Large intestine (tissue), 3 donors: ENCODE data around the gene IARS2. TPM values are rescaled to one million over a fixed set of nuclear protein-coding genes. Genes with fewer than 3 reads are reported as not detected.
"Not testable (repeated sequence)": the region's sequence is repeated elsewhere in the genome, so short reads cannot be mapped to it uniquely, and the experiment has no call there.

ENCODE experiments used
- DNase-seq, 2 donors: peaks; one replicate each; pipeline versions ENCODE4 v3.0.0 to v3.0.0-alpha.2; 2013
- H3K27ac ChIP-seq: one replicate; pipeline ENCODE4 v1.5.1; 2013; ENCODE audit warnings: low read length
- H3K27me3 ChIP-seq: 2 replicates; pipeline ENCODE4 v1.6.1; 2013; ENCODE audit warnings: low read length; ENCODE audit not compliant: control insufficient read depth, insufficient read depth
- H3K36me3 ChIP-seq: 2 replicates; pipeline ENCODE4 v1.6.1; 2013; ENCODE audit warnings: low read length; ENCODE audit not compliant: control insufficient read depth, insufficient read depth
- H3K4me1 ChIP-seq: one replicate; pipeline ENCODE4 v1.6.1; 2013; ENCODE audit warnings: low read length; ENCODE audit not compliant: control insufficient read depth, insufficient read depth
- H3K4me3 ChIP-seq: one replicate; pipeline ENCODE4 v1.5.1; 2013; ENCODE audit warnings: low read length
- H3K9me3 ChIP-seq: one replicate; pipeline ENCODE4 v1.6.1; 2013; ENCODE audit warnings: mild to moderate bottlenecking, low read depth, low read length, moderate library complexity; ENCODE audit not compliant: control insufficient read depth
- WGBS: methylation state at CpG from one replicate; pipeline ENCODE4 v1.1.5; 2013; ENCODE audit warnings: low lambda C conversion rate; ENCODE audit not compliant: insufficient coverage; 5-methylcytosine and 5-hydroxymethylcytosine counted together
- polyA plus RNA-seq: library from polyadenylated mRNA; unstranded; fragments of 120-200 nt; gene quantifications from one replicate; pipeline ENCODE4 v1.2.1, GENCODE V29; 2013

IARS2 gene
- polyA plus RNA-seq, 1 donor: 75.9 TPM

DNA sequence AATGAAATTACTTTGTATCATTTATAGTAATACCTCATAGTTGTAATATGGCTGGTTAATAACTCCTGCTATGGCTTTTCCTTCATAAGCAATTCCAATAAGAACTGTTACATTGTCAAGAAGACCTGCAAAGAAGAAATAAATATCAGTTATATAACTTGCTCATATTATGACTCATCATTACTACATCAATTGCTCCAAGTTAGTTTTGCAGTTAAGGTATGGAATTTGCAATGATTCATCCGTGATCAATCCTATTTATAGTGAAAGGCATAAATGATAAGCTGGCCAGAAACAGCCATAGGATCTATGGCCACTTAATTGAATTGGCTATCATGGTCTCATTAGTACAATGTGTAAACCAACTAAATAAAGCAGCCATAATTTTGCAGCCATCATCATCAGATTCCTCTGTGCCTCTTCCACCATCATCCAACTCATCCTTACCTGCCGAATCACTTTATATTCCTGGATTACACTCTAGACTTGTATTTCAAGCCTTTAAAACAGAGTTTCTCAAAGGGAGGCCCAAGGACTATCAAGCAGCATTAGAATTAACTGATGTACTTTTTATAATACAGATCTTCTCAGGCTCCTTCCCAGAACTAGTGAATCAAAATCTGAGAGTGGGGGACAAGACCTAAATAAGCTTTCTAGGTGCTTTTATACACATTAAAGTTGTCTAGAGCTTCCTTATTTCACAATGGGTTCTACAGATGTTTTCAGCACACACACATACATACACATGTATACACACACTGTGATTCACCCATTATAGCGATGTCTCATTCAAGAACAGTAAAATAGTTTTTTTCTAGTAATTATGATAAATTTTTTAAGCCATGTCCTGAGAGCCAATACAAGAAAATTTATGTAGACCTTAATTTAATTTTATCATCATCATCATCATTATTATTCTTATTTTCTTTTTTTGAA is 26.4 kb upstream of the IARS2 start:
- Histone ChIP-seq H3K27ac (no peak overlapping the region), H3K4me1 (no peaks in the 10 kb centered on the region), H3K9me3 (no peaks in the 10 kb centered on the region), H3K36me3 (peaks cover 50% of the 10 kb centered on the region), H3K4me3 (no peak overlapping the region), H3K27me3 (no peaks in the 10 kb centered on the region)
- WGBS: no CpG with 5 or more reads among the region's 3 CpGs
- DNase-seq: no peak

DNA sequence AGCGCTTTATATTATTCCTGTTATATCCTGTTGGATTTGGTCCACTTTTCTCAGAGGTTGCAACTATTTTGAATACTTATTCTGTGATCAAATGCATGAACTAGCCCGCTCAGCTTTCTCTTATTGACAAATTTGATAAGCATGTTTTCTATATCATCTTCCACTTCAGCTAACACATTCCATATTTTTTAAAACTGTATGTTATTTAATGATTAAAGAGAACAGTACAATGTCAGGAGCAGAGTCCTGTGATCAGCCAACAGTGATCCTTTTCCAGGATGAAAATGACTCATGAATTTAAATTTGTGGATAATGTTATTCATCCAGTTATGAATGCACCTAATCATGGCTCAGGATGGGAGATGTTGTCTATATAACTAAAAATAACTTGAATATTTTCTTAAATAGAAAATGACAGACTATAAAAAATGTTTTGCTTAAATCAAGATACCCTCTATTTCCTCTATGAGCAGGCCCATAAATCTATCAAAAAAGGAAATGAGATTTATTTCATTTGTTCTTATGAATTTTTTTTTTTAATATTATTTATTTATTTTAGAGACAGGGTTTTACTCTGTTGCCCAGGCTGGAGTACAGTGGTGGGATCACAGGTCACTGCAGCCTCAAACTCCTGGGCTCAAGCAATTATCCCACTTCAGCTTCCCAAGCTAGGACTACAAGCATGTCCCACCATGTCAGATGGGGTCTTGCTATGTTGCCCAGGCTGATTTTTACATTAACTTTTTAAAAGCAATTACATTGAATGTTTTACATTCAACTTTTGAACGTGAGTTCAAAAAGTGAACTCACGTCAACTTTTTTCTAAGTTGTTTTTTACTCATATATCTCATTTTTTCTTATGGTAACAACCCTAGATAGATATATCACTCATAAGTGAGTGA is 16.8 kb upstream of the IARS2 start:
- H3K4me1 ChIP-seq: no peaks in the 10 kb centered on the region
- no peaks in the 10 kb centered on the region for H3K27me3 ChIP-seq
- peaks cover 12% of the 10 kb centered on the region for H3K36me3 ChIP-seq
- no peak overlapping the region for H3K27ac ChIP-seq
- no peak overlapping the region for H3K4me3 ChIP-seq
- WGBS: 100% methylated on average over 4 of the region's 4 CpGs
- H3K9me3 ChIP-seq: no peaks in the 10 kb centered on the region
- no peak for DNase-seq

DNA sequence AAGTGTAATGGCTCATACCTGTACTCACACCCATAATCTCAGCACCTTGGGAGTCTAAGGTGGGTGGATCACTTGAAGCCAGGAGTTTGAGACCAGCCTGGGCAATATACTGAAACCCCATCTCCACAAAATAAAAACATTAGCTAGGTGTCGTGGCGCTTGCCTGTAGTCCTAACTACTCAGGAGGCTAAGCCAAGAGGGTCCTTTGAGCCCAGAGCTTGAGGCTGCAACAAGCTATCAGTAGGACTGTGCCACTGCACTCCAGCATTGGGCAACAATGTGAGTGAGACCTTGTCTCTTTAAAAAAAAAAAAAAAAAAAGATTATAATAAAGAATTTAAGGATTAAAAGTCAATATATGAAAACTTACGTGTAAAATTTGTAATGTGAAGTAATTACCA is 16.0 kb upstream of the IARS2 start:
- DNase-seq: no peak
- WGBS: 100% methylated on average over 2 of the region's 3 CpGs
- no peaks in the 10 kb centered on the region for H3K4me1 ChIP-seq
- no peaks in the 10 kb centered on the region for H3K9me3 ChIP-seq
- H3K27ac ChIP-seq: no peak overlapping the region
- no peaks in the 10 kb centered on the region for H3K27me3 ChIP-seq
- peaks cover 5% of the 10 kb centered on the region for H3K36me3 ChIP-seq
- no peak overlapping the region for H3K4me3 ChIP-seq

DNA sequence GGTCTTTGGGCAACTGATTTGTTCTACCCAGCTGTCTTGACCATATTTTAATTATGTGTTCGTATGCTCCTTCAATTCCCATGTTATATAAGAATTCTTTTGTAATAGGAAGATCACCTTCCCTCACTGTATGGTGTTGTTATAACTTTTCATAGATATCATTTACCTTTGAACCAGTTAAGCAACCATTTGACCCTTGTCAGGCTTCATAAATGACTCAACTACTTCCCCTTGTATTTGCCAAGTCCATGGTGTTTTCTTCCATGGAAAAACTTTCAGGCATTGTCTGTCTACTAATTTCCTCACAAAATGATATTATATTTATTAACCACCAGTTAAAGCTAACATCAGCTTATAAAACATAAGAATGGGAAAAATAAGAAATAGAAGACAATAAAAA is 9.5 kb upstream of the IARS2 start:
- no peak overlapping the region for H3K4me3 ChIP-seq
- H3K27ac ChIP-seq: peak overlapping the region; percentile 80
- no CpG with 5 or more reads among the region's 1 CpG for WGBS
- H3K27me3 ChIP-seq: no peaks in the 10 kb centered on the region
- peak; percentile 45 to 76 for DNase-seq
- H3K36me3 ChIP-seq: no peaks in the 10 kb centered on the region
- H3K9me3 ChIP-seq: no peaks in the 10 kb centered on the region
- peaks cover 4% of the 10 kb centered on the region for H3K4me1 ChIP-seq

DNA sequence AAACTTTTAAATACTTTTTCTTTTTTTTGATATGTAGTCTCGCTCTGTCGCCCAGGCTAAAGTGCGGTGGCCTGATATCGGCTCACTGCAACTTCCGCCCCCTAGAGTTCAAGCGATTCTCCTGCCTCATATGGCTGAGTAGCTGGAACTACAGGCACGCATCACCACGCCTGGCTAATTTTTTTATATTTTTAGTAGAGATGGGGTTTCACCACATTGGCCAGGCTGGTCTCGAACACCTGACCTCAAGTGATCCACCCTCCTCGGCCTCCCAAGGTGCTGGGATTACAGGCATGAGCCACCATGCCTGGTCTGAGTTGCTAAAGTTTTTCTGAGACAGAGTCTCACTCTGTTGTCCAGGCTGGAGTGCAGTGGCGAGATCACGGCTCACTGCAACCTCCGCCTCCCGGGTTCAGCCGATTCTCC is 7.7 kb upstream of the IARS2 start:
- not testable (repeated sequence) for H3K4me3 ChIP-seq, H3K36me3 ChIP-seq, DNase-seq, H3K27ac ChIP-seq, H3K27me3 ChIP-seq, H3K9me3 ChIP-seq, H3K4me1 ChIP-seq
- WGBS: 100% methylated on average over 3 of the region's 15 CpGs

DNA sequence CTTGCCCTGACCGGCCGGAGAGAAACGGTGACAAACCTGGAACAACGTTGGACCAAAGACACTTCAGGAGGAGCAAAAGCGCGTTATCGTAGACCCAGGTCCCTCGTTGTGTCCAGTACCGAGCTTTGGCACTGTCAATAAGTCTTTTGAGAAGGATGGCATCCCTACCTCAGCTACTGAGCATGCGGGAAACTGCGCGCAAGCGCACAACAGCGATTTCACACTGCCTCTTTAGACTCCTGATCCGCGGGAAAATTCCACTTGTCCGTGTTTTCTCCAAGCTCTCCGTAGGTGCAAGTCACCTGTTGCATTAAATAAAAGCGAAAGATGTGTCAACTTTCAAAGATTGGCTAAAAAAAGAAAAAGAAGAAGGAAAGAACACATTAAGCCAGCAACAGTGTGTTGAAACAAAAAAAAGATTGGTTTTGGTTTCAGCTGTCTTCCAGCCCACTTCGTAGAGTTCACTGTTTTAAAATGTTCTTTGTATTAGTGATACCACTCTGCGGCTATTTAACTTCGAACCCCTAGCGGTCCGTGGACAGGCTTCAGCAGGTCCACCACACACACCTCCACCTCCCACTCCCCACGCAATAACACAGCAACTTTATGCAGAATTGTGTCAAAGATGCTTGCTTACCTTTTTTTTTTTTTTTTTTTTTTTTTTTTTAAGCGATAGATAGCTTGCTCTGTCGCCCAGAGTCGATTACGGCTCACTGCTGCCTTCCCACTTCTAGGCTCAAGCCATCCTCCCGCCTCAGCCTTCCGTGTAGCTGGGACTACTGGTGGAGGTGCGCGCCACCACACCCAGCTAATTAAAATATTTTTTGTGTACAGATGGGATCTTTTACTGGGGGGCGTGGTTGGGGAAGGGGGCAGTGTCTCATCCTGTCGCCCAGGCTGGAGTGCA is 4.0 kb upstream of the IARS2 start, which contains the start of gene BPNT1:
Gene BPNT1, minus strand, starts transcription at position 139 of the 907 bp plus-strand sequence. CDS start 9,942 bp downstream, outside the sequence.
- Histone ChIP-seq H3K36me3 (no peaks in the 10 kb centered on the region), H3K4me1 (peaks cover 6% of the 10 kb centered on the region), H3K9me3 (no peaks in the 10 kb centered on the region), H3K27ac (peak within 1 kb of the TSS; percentile 84), H3K4me3 (peak within 1 kb of the TSS; percentile 75), H3K27me3 (no peaks in the 10 kb centered on the region)
- 0% methylated on average over 5 of the region's 35 CpGs for WGBS
- peak; percentile 97 to 99 for DNase-seq

DNA sequence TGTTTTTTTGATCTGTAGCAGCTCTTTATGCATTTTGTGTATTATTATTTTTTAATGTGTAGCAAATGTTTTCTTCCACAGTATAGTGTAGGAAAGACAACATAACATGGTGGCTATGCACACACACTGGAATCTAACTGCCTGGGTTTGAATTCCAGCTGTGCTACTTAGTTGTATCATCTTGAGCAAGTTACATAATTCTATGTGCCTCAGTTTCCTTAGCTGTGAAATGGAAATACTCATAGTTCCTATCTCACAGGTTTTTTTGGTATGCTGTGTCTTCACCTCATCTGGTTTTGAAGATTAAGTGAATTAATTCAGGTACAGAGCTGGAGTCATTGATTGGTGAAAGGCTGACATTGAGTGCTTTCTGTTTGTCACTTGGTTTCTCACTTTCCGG is 1.2 kb upstream of the IARS2 start:
- 88% methylated on average over 1 of the region's 1 CpG for WGBS
- no peak for DNase-seq
- H3K27ac ChIP-seq: no peak overlapping the region
- H3K4me3 ChIP-seq: no peak overlapping the region
- no peaks in the 10 kb centered on the region for H3K9me3 ChIP-seq
- peaks cover 5% of the 10 kb centered on the region for H3K4me1 ChIP-seq
- peaks cover 8% of the 10 kb centered on the region for H3K36me3 ChIP-seq
- no peaks in the 10 kb centered on the region for H3K27me3 ChIP-seq

DNA sequence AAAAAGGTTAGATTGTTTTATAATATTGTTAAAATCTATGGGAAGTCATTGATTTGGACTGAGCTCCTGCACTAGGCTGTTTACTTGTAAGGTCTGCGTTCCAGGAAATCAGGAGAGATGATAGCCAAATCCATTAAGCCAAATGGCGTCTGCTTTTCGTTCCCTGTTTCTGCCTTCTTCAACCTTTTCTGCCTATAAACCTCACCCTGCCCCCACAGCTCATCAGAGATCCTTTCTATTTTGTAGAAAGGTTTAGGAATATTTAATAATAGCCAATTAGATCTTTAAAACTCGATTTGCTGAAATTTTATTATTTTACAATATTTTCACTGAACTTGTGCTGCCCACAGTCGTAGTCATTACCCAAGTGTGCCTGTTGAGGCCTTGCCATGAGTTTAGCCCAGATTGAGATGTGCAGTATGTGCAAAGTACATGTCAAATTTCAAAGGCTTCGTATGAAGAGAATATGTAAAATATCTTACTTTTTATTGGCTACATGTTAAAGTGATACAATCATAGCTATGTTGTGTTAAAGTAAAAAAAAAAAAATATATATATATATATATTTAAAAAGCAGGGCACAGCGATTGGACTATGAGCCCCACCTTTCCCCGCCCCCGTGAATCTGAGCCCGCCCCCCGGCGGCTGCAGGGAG is 444 bp upstream of the IARS2 start:
- DNase-seq: no peak
- Histone ChIP-seq H3K36me3 (peaks cover 11% of the 10 kb centered on the region), H3K4me1 (peaks cover 5% of the 10 kb centered on the region), H3K4me3 (no peak overlapping the region), H3K9me3 (no peaks in the 10 kb centered on the region), H3K27ac (peak overlapping the region; percentile 14), H3K27me3 (no peaks in the 10 kb centered on the region)
- 75% methylated on average over 2 of the region's 12 CpGs for WGBS

DNA sequence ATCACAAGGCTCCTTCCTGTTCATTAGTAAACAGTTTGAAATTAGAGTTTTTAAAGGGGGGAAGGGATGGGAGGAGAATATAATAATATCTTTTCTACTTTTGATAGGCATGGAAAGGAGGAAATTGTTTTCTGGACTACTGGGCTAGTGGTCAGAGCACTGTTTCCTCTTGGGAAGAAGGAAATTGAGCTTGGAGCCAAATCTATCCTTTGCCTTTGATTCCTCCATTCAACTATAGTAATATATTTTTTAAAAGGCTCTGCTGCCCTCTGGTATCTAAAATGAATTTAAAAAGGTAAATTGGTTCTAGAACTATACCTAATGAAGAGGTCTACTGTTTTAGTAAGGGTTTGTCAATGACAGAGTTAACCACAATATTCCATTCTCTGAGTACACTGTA is 5.9 kb downstream of the IARS2 start:
- no peak overlapping the region for H3K4me3 ChIP-seq
- no peaks in the 10 kb centered on the region for H3K9me3 ChIP-seq
- peaks cover 4% of the 10 kb centered on the region for H3K4me1 ChIP-seq
- no peak for DNase-seq
- H3K27me3 ChIP-seq: no peaks in the 10 kb centered on the region
- peaks cover 43% of the 10 kb centered on the region for H3K36me3 ChIP-seq
- H3K27ac ChIP-seq: no peak overlapping the region
